ENCODE measurements around the gene ILKAP.

ILKAP gene

GRCh38 chr2:238155051-238155760 is 48.3 kb downstream of the ILKAP start:
- DNase-seq: no peak
- H3K4me1 ChIP-seq (ENCODE audit: control extremely low read depth in 1 of 4, control insufficient read depth in 4 of 4, insufficient read depth in 4 of 4, low read length in 3 of 4): peaks cover 2 to 13% (median 12%) of the 10 kb centered on the region in 4 experiments
- no peak overlapping the region for H3K27ac ChIP-seq (ENCODE audit: insufficient read depth in 1 of 2, low read depth in 1 of 2, low read length in 2 of 2, poor library complexity in 1 of 2, severe bottlenecking in 2 of 2)
- H3K36me3 ChIP-seq (ENCODE audit: control insufficient read depth in 4 of 4, insufficient read depth in 4 of 4, low read length in 3 of 4): no peaks in the 10 kb centered on the region
- H3K4me3 ChIP-seq (ENCODE audit: control insufficient read depth in 1 of 7, extremely low read depth in 1 of 7, insufficient read depth in 4 of 7, low read depth in 2 of 7, low read length in 6 of 7): no peak overlapping the region
- peaks cover 0 to 18% (median 7%) of the 10 kb centered on the region in 5 experiments for H3K27me3 ChIP-seq (replicated peaks in 2 of 5; ENCODE audit: control insufficient read depth in 4 of 5, insufficient read depth in 5 of 5, low read length in 4 of 5)
- WGBS (ENCODE audit: insufficient coverage): 94% methylated on average over 18 of the region's 19 CpGs
- CTCF ChIA-PET: interaction anchor here (1.2 to 2.0 kb wide), 2 partner anchors 13 to 15 kb away, joined by 4 to 7 read pairs; no protein-coding TSS in a partner anchor
- no peaks in the 10 kb centered on the region for H3K9me3 ChIP-seq (ENCODE audit: control extremely low read depth in 1 of 5, control insufficient read depth in 4 of 5, insufficient read depth in 2 of 5, low read depth in 1 of 5, low read length in 4 of 5)
- POLR2A ChIA-PET: no interaction called here

GRCh38 chr2:238154570-238154969 is 48.9 kb downstream of the ILKAP start:
- Histone ChIP-seq H3K36me3 (ENCODE audit: control insufficient read depth in 4 of 4, insufficient read depth in 4 of 4, low read length in 3 of 4) (no peaks in the 10 kb centered on the region), H3K27ac (ENCODE audit: insufficient read depth in 1 of 2, low read depth in 1 of 2, low read length in 2 of 2, poor library complexity in 1 of 2, severe bottlenecking in 2 of 2) (no peak overlapping the region), H3K9me3 (ENCODE audit: control extremely low read depth in 1 of 5, control insufficient read depth in 4 of 5, insufficient read depth in 2 of 5, low read depth in 1 of 5, low read length in 4 of 5) (no peaks in the 10 kb centered on the region), H3K27me3 (replicated peaks in 2 of 5; ENCODE audit: control insufficient read depth in 4 of 5, insufficient read depth in 5 of 5, low read length in 4 of 5) (peaks cover 0 to 11% (median 4%) of the 10 kb centered on the region in 5 experiments), H3K4me1 (ENCODE audit: control extremely low read depth in 1 of 4, control insufficient read depth in 4 of 4, insufficient read depth in 4 of 4, low read length in 3 of 4) (peaks cover 2 to 7% (median 6%) of the 10 kb centered on the region in 4 experiments), H3K4me3 (ENCODE audit: control insufficient read depth in 1 of 7, extremely low read depth in 1 of 7, insufficient read depth in 4 of 7, low read depth in 2 of 7, low read length in 6 of 7) (no peak overlapping the region)
- 100% methylated on average over 6 of the region's 10 CpGs for WGBS (ENCODE audit: insufficient coverage)
- ChIA-PET POLR2A (no interaction called here), CTCF (interaction anchor here (1.2 to 2.0 kb wide), 2 partner anchors 12 to 15 kb away, joined by 4 to 7 read pairs; no protein-coding TSS in a partner anchor)
- no peak for DNase-seq

- no peak overlapping the region for H3K4me3 ChIP-seq (ENCODE audit: control insufficient read depth in 1 of 7, extremely low read depth in 1 of 7, insufficient read depth in 4 of 7, low read depth in 2 of 7, low read length in 6 of 7)
- CTCF ChIA-PET: no interaction called here
- peaks cover 0 to 2% (median 0%) of the 10 kb centered on the region in 5 experiments for H3K27me3 ChIP-seq (replicated peaks in 2 of 5; ENCODE audit: control insufficient read depth in 4 of 5, insufficient read depth in 5 of 5, low read length in 4 of 5)
- WGBS (ENCODE audit: insufficient coverage): 87% methylated on average over 17 of the region's 22 CpGs
- no peaks in the 10 kb centered on the region for H3K9me3 ChIP-seq (ENCODE audit: control extremely low read depth in 1 of 5, control insufficient read depth in 4 of 5, insufficient read depth in 2 of 5, low read depth in 1 of 5, low read length in 4 of 5)
- DNase-seq: no peak
- no peak overlapping the region for H3K27ac ChIP-seq (ENCODE audit: insufficient read depth in 1 of 2, low read depth in 1 of 2, low read length in 2 of 2, poor library complexity in 1 of 2, severe bottlenecking in 2 of 2)
- no peaks in the 10 kb centered on the region for H3K36me3 ChIP-seq (ENCODE audit: control insufficient read depth in 4 of 4, insufficient read depth in 4 of 4, low read length in 3 of 4)
- no peaks in the 10 kb centered on the region for H3K4me1 ChIP-seq (ENCODE audit: control extremely low read depth in 1 of 4, control insufficient read depth in 4 of 4, insufficient read depth in 4 of 4, low read length in 3 of 4)
- POLR2A ChIA-PET: no interaction called here
Measured at GRCh38 chr2:238152771-238153688, 50.5 kb downstream of the ILKAP start.

GRCh38 chr2:238151628-238152235 is 51.8 kb downstream of the ILKAP start:
- Histone ChIP-seq H3K4me1 (ENCODE audit: control extremely low read depth in 1 of 4, control insufficient read depth in 4 of 4, insufficient read depth in 4 of 4, low read length in 3 of 4) (no peaks in the 10 kb centered on the region), H3K9me3 (ENCODE audit: control extremely low read depth in 1 of 5, control insufficient read depth in 4 of 5, insufficient read depth in 2 of 5, low read depth in 1 of 5, low read length in 4 of 5) (no peaks in the 10 kb centered on the region), H3K4me3 (ENCODE audit: control insufficient read depth in 1 of 7, extremely low read depth in 1 of 7, insufficient read depth in 4 of 7, low read depth in 2 of 7, low read length in 6 of 7) (no peak overlapping the region), H3K27ac (ENCODE audit: insufficient read depth in 1 of 2, low read depth in 1 of 2, low read length in 2 of 2, poor library complexity in 1 of 2, severe bottlenecking in 2 of 2) (no peak overlapping the region), H3K36me3 (ENCODE audit: control insufficient read depth in 4 of 4, insufficient read depth in 4 of 4, low read length in 3 of 4) (no peaks in the 10 kb centered on the region), H3K27me3 (replicated peaks in 2 of 5; ENCODE audit: control insufficient read depth in 4 of 5, insufficient read depth in 5 of 5, low read length in 4 of 5) (no peaks in the 10 kb centered on the region)
- 94% methylated on average over 16 of the region's 16 CpGs for WGBS (ENCODE audit: insufficient coverage)
- DNase-seq: no peak
- ChIA-PET POLR2A (no interaction called here), CTCF (interaction anchor here (1.1 kb wide), 1 partner anchor 111 kb away, joined by 3 read pairs; no protein-coding TSS in a partner anchor)

- no peak overlapping the region for H3K4me3 ChIP-seq (ENCODE audit: control insufficient read depth in 1 of 7, extremely low read depth in 1 of 7, insufficient read depth in 4 of 7, low read depth in 2 of 7, low read length in 6 of 7)
- no peak for DNase-seq
- no peak overlapping the region for H3K27ac ChIP-seq (ENCODE audit: insufficient read depth in 1 of 2, low read depth in 1 of 2, low read length in 2 of 2, poor library complexity in 1 of 2, severe bottlenecking in 2 of 2)
- no peaks in the 10 kb centered on the region for H3K27me3 ChIP-seq (replicated peaks in 2 of 5; ENCODE audit: control insufficient read depth in 4 of 5, insufficient read depth in 5 of 5, low read length in 4 of 5)
- ChIA-PET CTCF (interaction anchor here (1.1 kb wide), 1 partner anchor 112 kb away, joined by 3 read pairs; no protein-coding TSS in a partner anchor), POLR2A (no interaction called here)
- H3K4me1 ChIP-seq (ENCODE audit: control extremely low read depth in 1 of 4, control insufficient read depth in 4 of 4, insufficient read depth in 4 of 4, low read length in 3 of 4): no peaks in the 10 kb centered on the region
- WGBS (ENCODE audit: insufficient coverage): 94% methylated on average over 10 of the region's 13 CpGs
- H3K9me3 ChIP-seq (ENCODE audit: control extremely low read depth in 1 of 5, control insufficient read depth in 4 of 5, insufficient read depth in 2 of 5, low read depth in 1 of 5, low read length in 4 of 5): no peaks in the 10 kb centered on the region
- no peaks in the 10 kb centered on the region for H3K36me3 ChIP-seq (ENCODE audit: control insufficient read depth in 4 of 4, insufficient read depth in 4 of 4, low read length in 3 of 4)
Measured at GRCh38 chr2:238151205-238151604, 52.3 kb downstream of the ILKAP start.

- H3K27ac ChIP-seq (ENCODE audit: insufficient read depth in 1 of 2, low read depth in 1 of 2, low read length in 2 of 2, poor library complexity in 1 of 2, severe bottlenecking in 2 of 2): no peak overlapping the region
- no peaks in the 10 kb centered on the region for H3K4me1 ChIP-seq (ENCODE audit: control extremely low read depth in 1 of 4, control insufficient read depth in 4 of 4, insufficient read depth in 4 of 4, low read length in 3 of 4)
- ChIA-PET CTCF (no interaction called here), POLR2A (no interaction called here)
- 97% methylated on average over 25 of the region's 25 CpGs for WGBS (ENCODE audit: insufficient coverage)
- no peaks in the 10 kb centered on the region for H3K36me3 ChIP-seq (ENCODE audit: control insufficient read depth in 4 of 4, insufficient read depth in 4 of 4, low read length in 3 of 4)
- no peaks in the 10 kb centered on the region for H3K9me3 ChIP-seq (ENCODE audit: control extremely low read depth in 1 of 5, control insufficient read depth in 4 of 5, insufficient read depth in 2 of 5, low read depth in 1 of 5, low read length in 4 of 5)
- no peak for DNase-seq
- H3K27me3 ChIP-seq (replicated peaks in 2 of 5; ENCODE audit: control insufficient read depth in 4 of 5, insufficient read depth in 5 of 5, low read length in 4 of 5): no peaks in the 10 kb centered on the region
- no peak overlapping the region for H3K4me3 ChIP-seq (ENCODE audit: control insufficient read depth in 1 of 7, extremely low read depth in 1 of 7, insufficient read depth in 4 of 7, low read depth in 2 of 7, low read length in 6 of 7)
Measured at GRCh38 chr2:238150686-238151085, 52.8 kb downstream of the ILKAP start.
